GM23338 (cell line): ENCODE data around the gene CBLN3.

Experiments used
- CREB1 ChIP-seq: fragments of 250-450 bp; sonication (Bioruptor Pico); IDR thresholded peaks from 2 replicates; pipeline ENCODE4 v1.5.0; 2020; ENCODE audit warnings: low read depth, mild to moderate bottlenecking, moderate library complexity
- CTCF ChIP-seq, 2 experiments: fragments of 200-600 bp in 1 of 2; sonication (generic) in 1 of 2; conservative IDR thresholded peaks; 2 replicates each; pipeline versions ENCODE4 v1.5.1 to v1.6.1; 2016 to 2017; ENCODE audit warnings: antibody characterized with exemption in 2 of 2, low read depth in 2 of 2, mild to moderate bottlenecking in 2 of 2, moderate library complexity in 1 of 2
- ETS1 ChIP-seq: IDR thresholded peaks from 2 replicates; pipeline ENCODE4 v1.6.1; 2016; ENCODE audit warnings: antibody characterized with exemption
- EZH2 ChIP-seq: fragments of 200-600 bp; sonication (generic); IDR thresholded peaks from one replicate; pipeline ENCODE4 v1.8.0; 2017; ENCODE audit warnings: antibody characterized with exemption, mild to moderate bottlenecking, low read depth; ENCODE audit not compliant: unreplicated experiment
- POLR2AphosphoS5 ChIP-seq: IDR thresholded peaks from 2 replicates; pipeline ENCODE4 v1.6.1; 2016; ENCODE audit warnings: antibody characterized with exemption, low read depth
- REST ChIP-seq: IDR thresholded peaks from one replicate; pipeline ENCODE4 v1.6.1; 2018; ENCODE audit warnings: antibody characterized with exemption; ENCODE audit not compliant: unreplicated experiment

- TF ChIP-seq CTCF (conservative IDR thresholded peaks at IDR 0.05; ENCODE audit: low read depth in 2 of 2) (peak; percentile 36 to 38), REST (no peak), CREB1 (CRISPR knock-in tag) (no peak), EZH2 (no peak), POLR2AphosphoS5 (no peak), ETS1 (no peak)
Observed at GRCh38 chr14:24392325-24393091, 37.0 kb downstream of the CBLN3 start.
